Measurements from ENCODE around the gene NR4A1. TPM values are rescaled to one million over a fixed set of nuclear protein-coding genes. Genes with fewer than 3 reads are reported as not detected.
A peak's percentile ranks its signal among the peaks of the same experiment; 100 is the strongest.

NR4A1 gene
- total RNA-seq, 6 donors from 2014 or later = 88.3 to 202 (median 156) TPM

- H3K27me3 ChIP-seq = no peaks in the 10 kb centered on the region
- 80 to 87% methylated on average over 7 to 12 of the region's 12 CpGs for WGBS, 2 donors
- no peaks in the 10 kb centered on the region for H3K9me3 ChIP-seq
- H3K4me1 ChIP-seq = peaks cover 38 to 48% (median 43%) of the 10 kb centered on the region in 4 donors
- H3K27ac ChIP-seq = peak overlapping the region in 1 of 4 donors; percentile 87
- ATAC-seq (ENCODE audit: low FRiP score in 2 of 2) = no peak
- DNase-seq = no peak
- TF ChIP-seq POLR2A (IDR thresholded peaks at IDR 0.05) (no peak), POLR2AphosphoS5 (IDR thresholded peaks at IDR 0.05) (no peak), EP300 (IDR thresholded peaks at IDR 0.05) (no peak)
- TF ChIP-seq, protein P1, sequence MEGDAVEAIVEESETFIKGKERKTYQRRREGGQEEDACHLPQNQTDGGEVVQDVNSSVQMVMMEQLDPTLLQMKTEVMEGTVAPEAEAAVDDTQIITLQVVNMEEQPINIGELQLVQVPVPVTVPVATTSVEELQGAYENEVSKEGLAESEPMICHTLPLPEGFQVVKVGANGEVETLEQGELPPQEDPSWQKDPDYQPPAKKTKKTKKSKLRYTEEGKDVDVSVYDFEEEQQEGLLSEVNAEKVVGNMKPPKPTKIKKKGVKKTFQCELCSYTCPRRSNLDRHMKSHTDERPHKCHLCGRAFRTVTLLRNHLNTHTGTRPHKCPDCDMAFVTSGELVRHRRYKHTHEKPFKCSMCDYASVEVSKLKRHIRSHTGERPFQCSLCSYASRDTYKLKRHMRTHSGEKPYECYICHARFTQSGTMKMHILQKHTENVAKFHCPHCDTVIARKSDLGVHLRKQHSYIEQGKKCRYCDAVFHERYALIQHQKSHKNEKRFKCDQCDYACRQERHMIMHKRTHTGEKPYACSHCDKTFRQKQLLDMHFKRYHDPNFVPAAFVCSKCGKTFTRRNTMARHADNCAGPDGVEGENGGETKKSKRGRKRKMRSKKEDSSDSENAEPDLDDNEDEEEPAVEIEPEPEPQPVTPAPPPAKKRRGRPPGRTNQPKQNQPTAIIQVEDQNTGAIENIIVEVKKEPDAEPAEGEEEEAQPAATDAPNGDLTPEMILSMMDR (IDR thresholded peaks at IDR 0.05) = no peak
- no peak overlapping the region for H3K4me3 ChIP-seq
- H3K36me3 ChIP-seq = no peaks in the 10 kb centered on the region
Measured at GRCh38 chr12:52027085-52027843, 24.0 kb upstream of the NR4A1 start.

- Histone ChIP-seq H3K9me3 (no peaks in the 10 kb centered on the region), H3K4me3 (no peak overlapping the region), H3K4me1 (peaks cover 30 to 44% (median 37%) of the 10 kb centered on the region in 4 donors), H3K27me3 (no peaks in the 10 kb centered on the region), H3K36me3 (no peaks in the 10 kb centered on the region), H3K27ac (no peak overlapping the region)
- peak in 1 of 2 donors; percentile 64 for DNase-seq
- 50% methylated on average over 1 to 4 of the region's 4 CpGs for WGBS, 2 donors
- ATAC-seq (ENCODE audit: low FRiP score in 2 of 2) = no peak
- TF ChIP-seq POLR2AphosphoS5 (IDR thresholded peaks at IDR 0.05) (no peak), EP300 (IDR thresholded peaks at IDR 0.05) (no peak), POLR2A (IDR thresholded peaks at IDR 0.05) (no peak)
- TF ChIP-seq, protein P1 (IDR thresholded peaks at IDR 0.05) = no peak
Measured at GRCh38 chr12:52029685-52030084, 21.6 kb upstream of the NR4A1 start.

DNA sequence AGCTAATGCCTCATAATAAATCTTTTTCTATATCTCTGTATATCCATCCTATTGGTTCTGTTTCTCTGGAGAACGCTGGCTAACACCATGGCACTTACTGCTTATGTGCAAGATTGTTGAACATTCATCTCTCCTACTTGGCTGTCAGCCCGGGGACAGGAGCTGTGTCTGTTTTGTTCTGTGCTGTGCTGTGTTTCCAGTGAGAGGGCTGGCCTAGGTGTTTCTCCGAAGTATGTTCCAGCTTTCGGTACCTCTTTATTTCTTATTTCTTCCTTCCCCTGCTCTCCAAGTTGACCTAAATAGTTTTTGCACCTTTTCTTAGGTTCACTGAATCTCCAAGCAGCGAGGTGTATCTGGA is 18.8 kb upstream of the NR4A1 start:
- peaks cover 22 to 32% (median 31%) of the 10 kb centered on the region in 4 donors for H3K4me1 ChIP-seq
- WGBS, 2 donors = 9% methylated on average over 5 of the region's 5 CpGs
- ATAC-seq (ENCODE audit: low FRiP score in 2 of 2) (peak; percentile 43 to 46), DNase-seq (peak in 1 of 2 donors; percentile 76)
- H3K9me3 ChIP-seq = no peaks in the 10 kb centered on the region
- H3K36me3 ChIP-seq = no peaks in the 10 kb centered on the region
- peak overlapping the region in 3 of 4 donors; percentile 29 to 37 (median 36) for H3K4me3 ChIP-seq
- peak overlapping the region; percentile 85 to 92 (median 89) for H3K27ac ChIP-seq
- no peaks in the 10 kb centered on the region for H3K27me3 ChIP-seq
- TF ChIP-seq EP300 (IDR thresholded peaks at IDR 0.05) (no peak), POLR2A (IDR thresholded peaks at IDR 0.05) (no peak), POLR2AphosphoS5 (IDR thresholded peaks at IDR 0.05) (no peak)
- TF ChIP-seq, protein P1 (IDR thresholded peaks at IDR 0.05) = no peak

GRCh38 chr12:52032804-52033445 is 18.3 kb upstream of the NR4A1 start:
- Histone ChIP-seq H3K4me3 (peak overlapping the region in 3 of 4 donors; percentile 29 to 37 (median 36)), H3K9me3 (no peaks in the 10 kb centered on the region), H3K27me3 (no peaks in the 10 kb centered on the region), H3K27ac (peak overlapping the region; percentile 86 to 92 (median 89)), H3K4me1 (peaks cover 27 to 37% (median 34%) of the 10 kb centered on the region in 4 donors), H3K36me3 (no peaks in the 10 kb centered on the region)
- peak in 2 of 4 donors; percentile 85 to 91 for TF ChIP-seq EP300 (IDR thresholded peaks at IDR 0.05)
- TF ChIP-seq POLR2AphosphoS5 (IDR thresholded peaks at IDR 0.05) = peak; percentile 86 to 89
- TF ChIP-seq POLR2A (IDR thresholded peaks at IDR 0.05) = peak in 3 of 4 donors; percentile 53 to 80 (median 77)
- TF ChIP-seq, protein P1 (IDR thresholded peaks at IDR 0.05) = peak in 2 of 6 experiments; percentile 12 to 13
- ATAC-seq (ENCODE audit: low FRiP score in 2 of 2) = peak; percentile 92 to 96
- peak; percentile 97 to 99 for DNase-seq
- WGBS, 2 donors = 0 to 2% methylated on average over 8 to 47 of the region's 48 CpGs

Measured in upper lobe of left lung (tissue), 6 donors.